Panc1 (cell line): ENCODE data around the gene GAB1. TPM values are rescaled to one million over a fixed set of nuclear protein-coding genes. Genes with fewer than 3 reads are reported as not detected.

ENCODE experiments used
- ATAC-seq: fragments of 200-7000 bp; cut with Tn5 transposase; 2 replicates; pipeline ENCODE4 v1.9.1; 2020; ENCODE audit warnings: mild to moderate bottlenecking, moderate library complexity
- BruUV-seq: library from RNA; stranded (reverse); fragments of 400-500 nt; replicated peaks from 2 replicates; lab custom pipeline; 2021; lab: Mats Ljungman, UMichigan
- CTCF ChIA-PET: fragments of 300-600 bp; sonication (Branson Sonifier 250); formaldehyde crosslinking; loops from one replicate; lab custom pipeline; 2022; ENCODE audit warnings: antibody characterized with exemption; lab: Charles Lee
- POLR2A ChIA-PET: fragments of 300-600 bp; sonication (Branson Sonifier 250); formaldehyde crosslinking; loops from one replicate; lab custom pipeline; 2022; ENCODE audit warnings: antibody characterized with exemption; lab: Charles Lee
- DNase-seq: peaks from one replicate; pipeline ENCODE4 v3.0.0-alpha.2; 2010; ENCODE audit warnings: low read depth, low spot score
- H3K27ac ChIP-seq: 2 replicates; pipeline ENCODE4 v1.5.1; 2011; ENCODE audit warnings: mild to moderate bottlenecking, low read length, inconsistent platforms
- H3K27me3 ChIP-seq: fragments of 200-500 bp; sonication (Bioruptor generic); 2 replicates; pipeline ENCODE4 v1.6.0; 2014; ENCODE audit warnings: low read length, inconsistent platforms; ENCODE audit not compliant: control insufficient read depth, insufficient read depth
- H3K36me3 ChIP-seq: fragments of 200-500 bp; sonication (Bioruptor generic); 2 replicates; pipeline ENCODE4 v1.5.1; 2014; ENCODE audit warnings: inconsistent platforms, mild to moderate bottlenecking, low read length, moderate library complexity; ENCODE audit not compliant: control insufficient read depth, insufficient read depth
- H3K4me1 ChIP-seq: 2 replicates; pipeline ENCODE4 v1.5.1; 2011; ENCODE audit warnings: inconsistent platforms, mild to moderate bottlenecking, low read length, moderate library complexity; ENCODE audit not compliant: control insufficient read depth, insufficient read depth
- H3K4me3 ChIP-seq, 2 experiments: 2 replicates each; pipeline ENCODE4 v1.5.1; 2011 to 2012; ENCODE audit warnings: low read depth in 2 of 2, low read length in 2 of 2, mild to moderate bottlenecking in 2 of 2, inconsistent platforms in 1 of 2, moderate library complexity in 1 of 2
- H3K9me3 ChIP-seq: fragments of 200-500 bp; sonication (Bioruptor generic); 2 replicates; pipeline ENCODE4 v1.5.1; 2014; ENCODE audit warnings: low read depth, mild to moderate bottlenecking, inconsistent platforms, low read length, moderate library complexity; ENCODE audit not compliant: control insufficient read depth, insufficient read depth
- CTCF ChIP-seq: fragments of 450-650 bp; IDR thresholded peaks from 2 replicates; pipeline ENCODE4 v1.5.1; 2017; ENCODE audit warnings: mild to moderate bottlenecking
- POLR2AphosphoS5 ChIP-seq: IDR thresholded peaks from 2 replicates; pipeline ENCODE4 v1.6.1; 2012; ENCODE audit warnings: mild to moderate bottlenecking, low read depth, low read length, moderate library complexity
- REST ChIP-seq, 2 experiments: IDR thresholded peaks; 2 replicates each; pipeline ENCODE4 v1.6.1; 2011 to 2012; ENCODE audit warnings: low read depth in 2 of 2, control low read depth in 1 of 2, low read length in 1 of 2, mild to moderate bottlenecking in 1 of 2, moderate library complexity in 1 of 2; ENCODE audit not compliant: insufficient read depth in 1 of 2
- SIN3A ChIP-seq: IDR thresholded peaks from 2 replicates; pipeline ENCODE4 v1.6.1; 2012; ENCODE audit warnings: low read depth, mild to moderate bottlenecking, low read length, moderate library complexity, borderline replicate concordance; ENCODE audit not compliant: insufficient read depth
- TCF7L2 ChIP-seq: IDR thresholded peaks from 2 replicates; pipeline ENCODE4 v1.6.1; 2011; ENCODE audit warnings: mild to moderate bottlenecking, low read depth, low read length, inconsistent platforms
- in situ Hi-C: cut with HindIII; loops from 2 replicates; pipeline ENCODE4 v1.10.0; 2016; ENCODE audit warnings: low sequenced_read_pairs, low pct_unique_long_range_greater_than_20kb
- intact Hi-C: fragments of 100-400 bp; cut with micrococcal nuclease; formaldehyde crosslinking; loops from one replicate; pipeline ENCODE4 v1.10.0; 2022; ENCODE audit not compliant: unreplicated experiment
- total RNA-seq: library from RNA; stranded (reverse); gene quantifications from one replicate; pipeline ENCODE4 v1.2.1, GENCODE V29; 2021; ENCODE audit not compliant: unreplicated experiment

Gene GAB1
- total RNA-seq, 1 experiment from 2014 or later = 2.8 TPM

- CTCF ChIA-PET = no interaction called here
- TF ChIP-seq CTCF (no peak), TCF7L2 (no peak), SIN3A (no peak), POLR2AphosphoS5 (no peak), REST (IDR thresholded peaks at IDR 0.05; ENCODE audit: insufficient read depth in 1 of 2, low read depth in 2 of 2, low read length in 1 of 2) (no peak)
- Histone ChIP-seq H3K27ac (no peak overlapping the region), H3K4me1 (no peaks in the 10 kb centered on the region), H3K9me3 (no peaks in the 10 kb centered on the region), H3K27me3 (no peaks in the 10 kb centered on the region), H3K36me3 (no peaks in the 10 kb centered on the region), H3K4me3 (no peak overlapping the region)
- in situ Hi-C loops (no loop called here), intact Hi-C loops (no loop called here)
- DNase-seq (no peak), ATAC-seq (no peak)
- POLR2A ChIA-PET = no interaction called here
- BruUV-seq = no TSS peak
Observed at GRCh38 chr4:143473334-143474126, 136.9 kb downstream of the GAB1 start.

- no peak for DNase-seq
- H3K27me3 ChIP-seq = no peaks in the 10 kb centered on the region
- BruUV-seq = no TSS peak
- no peaks in the 10 kb centered on the region for H3K9me3 ChIP-seq
- CTCF ChIA-PET = no interaction called here
- H3K36me3 ChIP-seq = no peaks in the 10 kb centered on the region
- POLR2A ChIA-PET = no interaction called here
- intact Hi-C loops (no loop called here), in situ Hi-C loops (no loop called here)
- H3K4me3 ChIP-seq = no peak overlapping the region
- H3K27ac ChIP-seq = no peak overlapping the region
- no peak for ATAC-seq
- no peaks in the 10 kb centered on the region for H3K4me1 ChIP-seq
- no peak for TF ChIP-seq CTCF
- no peak for TF ChIP-seq SIN3A
- no peak for TF ChIP-seq TCF7L2
- TF ChIP-seq POLR2AphosphoS5 = no peak
- TF ChIP-seq REST (IDR thresholded peaks at IDR 0.05; ENCODE audit: insufficient read depth in 1 of 2, low read depth in 2 of 2, low read length in 1 of 2) = no peak
Observed at GRCh38 chr4:143477487-143477886, 140.8 kb downstream of the GAB1 start.
